GM11168 (cell line): Measurements from ENCODE around the gene SLC15A5.

ENCODE experiments used
- in situ Hi-C: fragments of 300-500 bp; cut with MboI; formaldehyde crosslinking; loops from one replicate; pipeline ENCODE4 v1.12.0; 2022; ENCODE audit warnings: low sequenced_read_pairs; ENCODE audit not compliant: unreplicated experiment

Gene SLC15A5

DNA sequence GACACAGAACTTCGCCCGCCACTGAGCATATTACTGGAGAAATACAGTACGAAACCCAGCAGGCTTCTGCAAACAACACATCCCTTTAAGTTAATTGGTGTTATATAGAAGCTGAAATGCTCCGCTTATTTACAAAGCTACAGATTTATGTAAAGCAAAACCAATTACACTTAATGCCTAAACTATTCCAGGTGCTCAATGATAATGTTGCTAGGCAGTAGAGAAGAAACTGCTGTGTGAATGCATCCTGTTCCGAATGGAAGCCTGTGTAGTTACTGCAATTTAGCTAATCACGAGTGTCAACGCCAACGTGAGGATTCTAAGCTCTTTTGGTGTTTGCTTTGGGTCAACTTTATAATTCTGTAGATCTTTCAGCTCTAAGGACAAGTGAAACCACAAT is 89.8 kb downstream of the SLC15A5 start:
- in situ Hi-C loops: no loop called here

DNA sequence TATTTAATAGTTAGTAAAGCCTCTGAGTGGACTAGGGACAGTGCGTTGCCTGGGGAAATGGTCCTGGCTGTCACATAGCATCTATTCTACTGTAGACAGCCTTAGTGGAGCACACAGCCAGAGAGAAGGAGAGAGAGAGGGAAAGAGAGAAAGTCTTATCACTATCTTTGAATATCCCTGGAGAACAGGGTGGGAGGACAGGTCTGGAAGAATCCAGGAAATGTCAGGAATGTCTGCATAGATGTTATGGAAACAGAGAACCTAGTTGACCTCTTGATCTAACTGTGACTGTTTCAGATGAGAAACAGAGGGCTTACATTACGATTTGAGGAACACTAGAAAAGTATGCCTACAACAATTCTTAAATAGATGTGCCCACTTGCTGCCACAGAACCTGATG is 92.8 kb downstream of the SLC15A5 start:
- in situ Hi-C loops: no loop called here

DNA sequence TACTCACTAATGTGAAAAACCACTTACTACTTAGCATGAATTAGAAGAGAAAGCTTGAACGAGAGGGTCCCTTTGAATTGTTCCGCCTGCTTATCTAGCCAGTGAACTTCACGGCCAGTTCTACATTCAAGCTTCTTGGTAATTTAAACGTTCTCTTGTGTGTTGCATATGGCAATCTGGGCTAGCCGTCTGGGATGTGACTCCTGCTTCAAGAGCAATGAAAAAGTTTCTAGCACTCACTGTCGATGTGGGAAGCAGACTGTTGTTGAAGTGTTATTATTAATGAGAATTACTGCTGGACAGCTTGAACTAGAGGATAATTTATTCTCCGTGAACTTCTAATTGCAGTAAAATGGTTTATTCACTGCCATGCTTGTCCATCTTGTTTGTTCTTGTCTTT is 93.9 kb downstream of the SLC15A5 start:
- in situ Hi-C loops: no loop called here

GRCh38 chr12:16175840-16176239 is 101.6 kb downstream of the SLC15A5 start:
- in situ Hi-C loops: no loop called here

GRCh38 chr12:16174282-16174681 is 103.2 kb downstream of the SLC15A5 start:
- in situ Hi-C loops: no loop called here

DNA sequence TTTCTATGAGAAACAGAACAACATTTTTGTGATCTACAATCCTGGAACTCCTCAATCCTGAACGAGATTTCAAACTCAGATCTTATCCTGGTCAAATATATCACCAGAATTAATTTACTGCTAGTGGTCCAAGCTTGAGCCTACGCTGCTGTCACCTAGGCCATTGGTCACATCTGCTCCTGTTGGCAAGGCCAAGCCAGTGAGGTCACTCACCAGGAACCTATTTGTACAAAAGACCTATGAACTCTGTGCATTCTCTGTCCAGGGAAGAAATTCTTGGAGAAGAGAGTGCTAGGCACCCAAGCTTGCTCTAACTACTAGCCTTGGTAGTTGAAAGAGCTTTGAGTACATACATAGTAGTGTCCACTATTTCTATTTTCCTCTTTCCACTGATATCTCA is 106.1 kb downstream of the SLC15A5 start:
- in situ Hi-C loops: no loop called here

- in situ Hi-C loops: no loop called here
These were observed 109.4 kb downstream of the SLC15A5 start for GRCh38 chr12:16168078-16168477.

DNA sequence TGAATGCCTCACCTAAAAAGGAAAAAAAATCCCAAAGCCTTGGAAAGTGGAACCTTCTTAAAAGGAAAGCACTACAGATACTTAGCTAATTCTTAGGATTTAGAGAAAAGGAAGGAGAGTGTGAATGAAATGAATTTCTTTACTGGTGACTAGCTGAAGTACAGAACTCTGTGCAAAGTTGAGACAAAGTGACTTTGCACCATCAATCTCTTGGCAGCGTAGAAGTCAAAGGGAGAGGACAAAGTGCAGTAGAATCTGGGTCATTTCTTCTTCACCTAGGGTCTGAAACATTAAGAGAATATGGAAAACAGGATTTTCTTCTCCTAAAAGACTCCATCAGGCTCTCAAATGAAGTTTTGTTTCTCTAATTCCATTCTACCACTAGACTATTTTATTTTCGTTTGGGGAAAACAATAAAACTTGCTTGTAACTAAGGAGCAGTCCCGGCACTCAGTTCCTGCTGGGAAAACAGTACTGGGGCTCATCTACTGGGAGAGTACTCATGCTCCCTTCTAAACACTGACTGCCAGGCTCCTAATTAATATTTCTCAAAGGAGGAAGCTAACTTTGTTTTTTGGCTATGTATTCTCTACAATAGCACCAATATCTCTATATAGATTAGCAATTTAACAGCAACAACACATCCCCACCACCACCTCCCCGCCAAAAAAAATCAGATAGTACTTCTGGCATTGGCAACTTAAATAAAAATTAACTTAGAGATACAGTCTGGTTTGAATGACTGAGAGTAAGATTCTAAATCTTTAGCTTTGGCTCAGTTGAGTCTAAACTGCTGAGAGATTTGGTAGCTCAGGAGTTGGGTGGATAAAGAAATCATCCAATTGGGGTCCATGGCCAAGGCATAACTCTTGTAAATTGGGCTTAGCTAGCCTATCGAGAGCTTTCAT is 110.7 kb downstream of the SLC15A5 start:
- in situ Hi-C loops: no loop called here

DNA sequence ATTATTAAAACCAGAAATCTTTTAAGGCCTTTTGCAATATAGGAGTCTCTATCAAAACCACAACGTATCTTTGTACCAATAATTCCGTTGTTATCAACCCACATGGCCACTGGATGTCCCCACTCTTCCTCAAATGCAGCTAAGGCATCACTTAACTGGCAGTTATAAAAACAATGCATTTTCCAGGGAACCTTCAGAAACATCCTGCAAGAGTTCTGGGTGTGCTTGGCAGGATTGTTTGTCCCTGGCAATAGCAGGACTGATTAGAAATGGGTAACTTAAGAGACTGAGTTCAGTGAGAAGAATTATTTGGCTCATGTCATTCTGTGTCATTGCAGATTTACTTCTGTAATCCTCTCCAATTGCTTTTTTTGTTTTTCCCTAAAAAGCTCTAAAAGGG is 112.0 kb downstream of the SLC15A5 start:
- in situ Hi-C loops: no loop called here

DNA sequence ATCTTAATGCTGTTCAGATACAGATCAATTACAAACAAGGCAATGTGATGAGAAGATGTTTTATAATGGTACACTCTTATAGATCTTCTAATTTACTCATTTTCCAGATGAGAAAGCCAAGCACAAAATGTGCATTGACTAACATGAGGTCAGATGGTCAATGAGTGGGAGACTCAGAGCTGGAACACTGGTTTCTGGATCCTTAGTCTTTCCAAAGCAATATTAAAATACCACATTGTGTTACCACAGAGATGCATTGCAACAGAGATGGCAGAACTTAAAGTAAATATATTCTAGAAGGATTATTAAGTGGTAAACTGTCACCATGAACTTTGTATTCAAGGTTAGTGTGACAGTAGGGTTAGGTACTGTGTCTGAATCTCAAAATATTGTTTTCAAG is 113.6 kb downstream of the SLC15A5 start:
- in situ Hi-C loops: no loop called here

DNA sequence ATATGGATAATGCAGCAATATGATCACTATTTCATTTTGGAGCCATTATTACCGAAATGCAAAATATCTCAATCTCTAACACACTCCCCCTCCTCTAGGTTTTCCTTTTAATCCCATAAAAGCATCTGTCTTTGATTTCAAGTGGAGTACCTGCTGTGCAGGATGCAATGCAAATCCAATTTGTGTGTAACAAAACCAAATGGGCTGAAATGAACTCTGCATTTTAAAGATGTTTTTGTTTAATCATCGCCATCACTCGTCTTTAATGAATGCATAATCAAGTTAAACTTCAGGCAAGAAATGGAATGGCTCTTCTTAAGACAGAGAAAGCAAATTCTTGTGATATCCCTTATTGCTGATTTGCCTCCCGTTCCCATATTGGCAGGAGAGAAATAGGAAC is 114.3 kb downstream of the SLC15A5 start:
- in situ Hi-C loops: no loop called here

- in situ Hi-C loops: no loop called here
These were observed 117.9 kb downstream of the SLC15A5 start for GRCh38 chr12:16159571-16159970.

- in situ Hi-C loops: no loop called here
These were observed 119.4 kb downstream of the SLC15A5 start for GRCh38 chr12:16158050-16158449.

DNA sequence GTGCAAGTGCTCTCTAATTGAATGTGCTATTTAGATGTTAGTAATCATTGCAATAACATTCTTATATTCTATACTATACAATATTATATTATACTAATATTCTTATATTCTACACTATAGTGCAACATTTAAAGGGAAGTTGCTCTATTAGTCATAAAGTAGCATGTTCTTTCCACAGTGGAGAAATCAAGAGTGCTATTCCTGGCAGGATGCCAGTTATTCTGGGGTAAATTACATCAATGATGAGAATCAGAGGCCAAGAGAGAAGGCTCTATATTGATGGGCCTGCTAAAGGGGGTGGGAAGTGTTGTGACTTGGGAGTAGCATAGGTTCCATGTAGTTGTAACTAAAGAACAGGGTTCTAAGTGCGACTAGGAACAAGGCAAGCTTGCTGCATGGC is 121.5 kb downstream of the SLC15A5 start:
- in situ Hi-C loops: no loop called here

- in situ Hi-C loops: no loop called here
These were observed 122.5 kb downstream of the SLC15A5 start for GRCh38 chr12:16154990-16155389.

- in situ Hi-C loops: no loop called here
These were observed 124.4 kb downstream of the SLC15A5 start for GRCh38 chr12:16152885-16153673.

GRCh38 chr12:16150276-16150675 is 127.2 kb downstream of the SLC15A5 start:
- in situ Hi-C loops: no loop called here

DNA sequence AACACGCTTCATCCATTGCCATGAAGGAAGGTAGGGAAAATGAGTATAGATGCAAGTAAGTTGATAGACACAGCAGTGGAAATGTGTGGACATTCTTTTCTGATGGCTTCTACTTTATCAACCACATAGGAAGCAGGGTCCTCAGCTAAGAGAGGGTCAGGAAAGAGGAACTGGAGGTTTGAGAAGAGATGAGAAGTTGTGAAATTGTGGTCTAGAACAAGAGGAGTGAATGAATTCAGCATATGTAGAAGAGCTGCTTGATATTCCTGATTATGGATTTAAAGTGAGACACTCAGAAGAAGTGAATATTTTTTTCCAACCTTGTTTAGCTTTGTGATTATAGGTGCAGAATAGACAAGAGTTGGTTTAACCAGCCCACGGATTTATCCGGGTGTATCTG is 128.5 kb downstream of the SLC15A5 start:
- in situ Hi-C loops: no loop called here
